Neuron (in vitro differentiated cells): ENCODE results near the gene PROX1.

ENCODE experiments used
- H2AFZ ChIP-seq: one replicate; pipeline ENCODE4 v1.6.1; 2013; ENCODE audit warnings: low read depth, mild to moderate bottlenecking, inconsistent platforms, low read length, moderate library complexity
- H3K27me3 ChIP-seq: one replicate; pipeline ENCODE4 v1.6.1; 2013; ENCODE audit warnings: low read length; ENCODE audit not compliant: insufficient read depth
- H3K36me3 ChIP-seq: one replicate; pipeline ENCODE4 v1.6.1; 2013; ENCODE audit warnings: low read length; ENCODE audit not compliant: insufficient read depth
- H3K4me1 ChIP-seq: one replicate; pipeline ENCODE4 v1.6.1; 2013; ENCODE audit warnings: low read length; ENCODE audit not compliant: insufficient read depth
- H3K4me3 ChIP-seq: 2 replicates; pipeline ENCODE4 v1.5.1; 2013; ENCODE audit warnings: mild to moderate bottlenecking, low read length, moderate library complexity
- H3K9me3 ChIP-seq: one replicate; pipeline ENCODE4 v1.6.1; 2013; ENCODE audit warnings: low read length

Gene PROX1

GRCh38 chr1:214051786-214052185, 64.0 kb downstream of the PROX1 start:
- H2AFZ ChIP-seq: no peak overlapping the region
- H3K4me1 ChIP-seq: no peaks in the 10 kb centered on the region
- H3K9me3 ChIP-seq: no peaks in the 10 kb centered on the region
- H3K36me3 ChIP-seq: no peaks in the 10 kb centered on the region
- H3K27me3 ChIP-seq: no peaks in the 10 kb centered on the region
- no peak overlapping the region for H3K4me3 ChIP-seq

GRCh38 chr1:214058076-214058475, 70.3 kb downstream of the PROX1 start:
- H3K36me3 ChIP-seq: no peaks in the 10 kb centered on the region
- no peaks in the 10 kb centered on the region for H3K4me1 ChIP-seq
- H3K27me3 ChIP-seq: peaks cover 12% of the 10 kb centered on the region
- no peak overlapping the region for H2AFZ ChIP-seq
- no peak overlapping the region for H3K4me3 ChIP-seq
- peaks cover 3% of the 10 kb centered on the region for H3K9me3 ChIP-seq

GRCh38 chr1:214066190-214066589, 78.4 kb downstream of the PROX1 start:
- H3K4me1 ChIP-seq: no peaks in the 10 kb centered on the region
- peaks cover 35% of the 10 kb centered on the region for H3K27me3 ChIP-seq
- no peaks in the 10 kb centered on the region for H3K36me3 ChIP-seq
- peaks cover 3% of the 10 kb centered on the region for H3K9me3 ChIP-seq
- no peak overlapping the region for H2AFZ ChIP-seq
- H3K4me3 ChIP-seq: no peak overlapping the region

GRCh38 chr1:214066936-214067335, 79.2 kb downstream of the PROX1 start:
- peaks cover 33% of the 10 kb centered on the region for H3K27me3 ChIP-seq
- no peaks in the 10 kb centered on the region for H3K4me1 ChIP-seq

GRCh38 chr1:214067397-214067796, 79.6 kb downstream of the PROX1 start:
- H2AFZ ChIP-seq: no peak overlapping the region
- H3K4me3 ChIP-seq: no peak overlapping the region
- peaks cover 29% of the 10 kb centered on the region for H3K27me3 ChIP-seq
- peaks cover 2% of the 10 kb centered on the region for H3K9me3 ChIP-seq
- H3K36me3 ChIP-seq: no peaks in the 10 kb centered on the region
- H3K4me1 ChIP-seq: no peaks in the 10 kb centered on the region

More at GRCh38 chr1:214066936-214067335, 79.2 kb downstream of the PROX1 start:
- no peak overlapping the region for H2AFZ ChIP-seq
- H3K36me3 ChIP-seq: no peaks in the 10 kb centered on the region
- H3K9me3 ChIP-seq: peaks cover 3% of the 10 kb centered on the region
- no peak overlapping the region for H3K4me3 ChIP-seq

GRCh38 chr1:214067853-214068703, 80.3 kb downstream of the PROX1 start:
- H3K9me3 ChIP-seq: no peaks in the 10 kb centered on the region
- H3K4me1 ChIP-seq: no peaks in the 10 kb centered on the region
- H3K4me3 ChIP-seq: no peak overlapping the region
- peaks cover 22% of the 10 kb centered on the region for H3K27me3 ChIP-seq
- H3K36me3 ChIP-seq: no peaks in the 10 kb centered on the region
- no peak overlapping the region for H2AFZ ChIP-seq

GRCh38 chr1:214068979-214069378, 81.2 kb downstream of the PROX1 start:
- H3K36me3 ChIP-seq: no peaks in the 10 kb centered on the region
- H3K27me3 ChIP-seq: peaks cover 15% of the 10 kb centered on the region
- no peaks in the 10 kb centered on the region for H3K9me3 ChIP-seq
- H2AFZ ChIP-seq: no peak overlapping the region
- no peaks in the 10 kb centered on the region for H3K4me1 ChIP-seq
- H3K4me3 ChIP-seq: no peak overlapping the region

GRCh38 chr1:214071469-214071868, 83.7 kb downstream of the PROX1 start:
- H3K4me3 ChIP-seq: no peak overlapping the region
- H3K4me1 ChIP-seq: peaks cover 4% of the 10 kb centered on the region
- no peaks in the 10 kb centered on the region for H3K27me3 ChIP-seq
- H3K36me3 ChIP-seq: no peaks in the 10 kb centered on the region
- no peaks in the 10 kb centered on the region for H3K9me3 ChIP-seq
- no peak overlapping the region for H2AFZ ChIP-seq

- Histone ChIP-seq H3K36me3 (no peaks in the 10 kb centered on the region), H3K4me3 (no peak overlapping the region), H2AFZ (no peak overlapping the region), H3K9me3 (no peaks in the 10 kb centered on the region), H3K27me3 (no peaks in the 10 kb centered on the region), H3K4me1 (peaks cover 4% of the 10 kb centered on the region)
These were observed 84.8 kb downstream of the PROX1 start for GRCh38 chr1:214072426-214073157.

- H3K27me3 ChIP-seq: no peaks in the 10 kb centered on the region
- no peaks in the 10 kb centered on the region for H3K36me3 ChIP-seq
- no peaks in the 10 kb centered on the region for H3K9me3 ChIP-seq
- no peak overlapping the region for H2AFZ ChIP-seq
- H3K4me1 ChIP-seq: peaks cover 4% of the 10 kb centered on the region
- H3K4me3 ChIP-seq: no peak overlapping the region
These were observed 86.7 kb downstream of the PROX1 start for GRCh38 chr1:214074477-214074876.

- Histone ChIP-seq H3K27me3 (no peaks in the 10 kb centered on the region), H3K4me1 (peaks cover 4% of the 10 kb centered on the region), H3K9me3 (no peaks in the 10 kb centered on the region), H3K4me3 (no peak overlapping the region), H3K36me3 (no peaks in the 10 kb centered on the region), H2AFZ (no peak overlapping the region)
These were observed 87.7 kb downstream of the PROX1 start for GRCh38 chr1:214075305-214075998.

GRCh38 chr1:214075999-214076707, 88.4 kb downstream of the PROX1 start:
- no peak overlapping the region for H2AFZ ChIP-seq
- no peaks in the 10 kb centered on the region for H3K36me3 ChIP-seq
- no peak overlapping the region for H3K4me3 ChIP-seq
- H3K9me3 ChIP-seq: no peaks in the 10 kb centered on the region
- H3K27me3 ChIP-seq: no peaks in the 10 kb centered on the region
- peaks cover 4% of the 10 kb centered on the region for H3K4me1 ChIP-seq
